ENCODE measurements around the gene FCRLB.
"Not testable (repeated sequence)": the region's sequence is repeated elsewhere in the genome, so short reads cannot be mapped to it uniquely, and the experiment has no call there.

FCRLB gene, protein sequence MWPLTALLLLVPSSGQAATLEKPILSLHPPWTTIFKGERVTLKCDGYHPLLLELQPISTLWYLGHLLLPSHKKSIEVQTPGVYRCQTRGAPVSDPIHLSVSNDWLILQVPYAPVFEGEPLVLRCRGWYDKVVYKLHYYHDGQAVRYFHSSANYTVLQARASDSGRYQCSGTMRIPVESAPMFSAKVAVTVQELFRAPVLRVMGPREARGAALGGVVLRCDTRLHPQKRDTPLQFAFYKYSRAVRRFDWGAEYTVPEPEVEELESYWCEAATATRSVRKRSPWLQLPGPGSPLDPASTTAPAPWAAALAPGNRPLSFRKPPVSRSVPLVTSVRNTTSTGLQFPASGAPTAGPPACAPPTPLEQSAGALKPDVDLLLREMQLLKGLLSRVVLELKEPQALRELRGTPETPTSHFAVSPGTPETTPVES

DNA sequence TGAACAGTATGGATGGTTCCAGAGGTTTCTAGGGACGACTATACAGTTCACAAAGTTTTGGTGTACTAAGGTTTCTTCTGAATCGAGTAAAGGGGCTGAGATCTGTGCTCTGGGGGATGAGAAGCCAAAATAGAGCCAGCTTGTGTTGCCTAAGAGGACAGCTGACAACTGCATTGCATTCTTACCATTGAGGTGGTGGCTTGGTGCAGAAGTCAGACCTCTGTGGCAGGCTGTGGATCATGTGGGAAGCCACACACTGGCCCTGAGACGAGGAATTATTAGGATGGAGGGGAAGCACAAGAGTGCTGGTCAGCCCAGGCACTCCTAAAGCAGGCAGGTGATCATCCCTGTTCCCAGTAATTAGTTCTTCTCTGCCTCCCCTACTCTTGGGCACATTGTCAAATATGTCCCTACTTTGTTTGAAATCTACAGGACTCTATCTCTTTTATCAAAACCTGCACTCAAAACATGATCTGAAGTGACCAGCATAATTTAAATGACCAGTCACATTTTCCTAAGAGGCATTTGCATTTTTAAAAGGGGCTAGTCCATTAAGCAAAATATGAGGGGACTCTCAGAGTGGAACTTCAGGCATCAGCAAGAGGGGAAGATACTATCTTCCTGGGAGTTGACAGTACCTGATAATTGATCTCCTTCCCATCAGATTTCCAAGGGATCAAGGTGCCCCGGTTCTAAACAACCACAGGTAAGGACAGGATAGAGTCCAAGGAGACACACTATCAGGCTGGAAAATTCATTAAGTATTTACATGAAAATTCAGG is at the start of gene FCRLB:
Gene FCRLB, plus strand, starts transcription at position 589 of the 782 bp plus-strand sequence. CDS start 1,129 bp downstream, outside the sequence.
- Histone ChIP-seq H3K27ac (ENCODE audit: low read depth in 2 of 2, low read length in 2 of 2) (no peak within 1 kb of the TSS), H3K9me3 (ENCODE audit: control insufficient read depth in 2 of 2, low read length in 2 of 2) (no peaks in the 10 kb centered on the region), H3K27me3 (ENCODE audit: control insufficient read depth in 2 of 2, insufficient read depth in 2 of 2, low read length in 2 of 2) (peaks cover 6 to 10% of the 10 kb centered on the region in 2 donors), H3K4me1 (ENCODE audit: control insufficient read depth in 2 of 2, insufficient read depth in 2 of 2, low read length in 2 of 2) (peaks cover 2 to 6% of the 10 kb centered on the region in 2 donors), H3K36me3 (ENCODE audit: control insufficient read depth in 2 of 2, insufficient read depth in 2 of 2, low read length in 2 of 2) (no peaks in the 10 kb centered on the region), H3K9ac (ENCODE audit: low read depth in 1 of 2, low read length in 2 of 2) (no peak within 1 kb of the TSS), H3K4me3 (ENCODE audit: low read length in 2 of 2) (no peak within 1 kb of the TSS)

DNA sequence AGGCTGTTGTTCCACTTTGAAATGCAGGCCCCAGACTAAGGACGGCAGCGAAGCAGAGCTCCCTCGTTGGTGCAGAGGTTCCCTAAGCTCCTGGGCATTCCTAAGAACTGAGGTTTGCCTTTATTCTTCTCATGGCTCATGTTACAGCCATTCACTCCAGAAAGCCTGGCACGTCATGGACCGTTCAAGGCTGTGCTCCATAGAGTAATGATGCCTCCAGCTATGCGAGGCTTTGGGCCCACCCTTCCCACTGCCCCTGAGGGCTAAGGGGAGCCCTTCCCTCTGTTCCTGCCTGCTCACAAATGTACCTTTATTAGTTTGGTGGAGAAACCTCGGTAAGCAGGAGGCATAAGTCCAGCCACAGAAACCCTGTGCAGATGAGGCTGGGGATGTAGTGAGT is 47.9 kb upstream of the FCRLB start:
- not testable (repeated sequence) for H3K27ac ChIP-seq (ENCODE audit: low read depth in 2 of 2, low read length in 2 of 2); H3K4me3 ChIP-seq (ENCODE audit: low read length in 2 of 2); H3K9ac ChIP-seq (ENCODE audit: low read depth in 1 of 2, low read length in 2 of 2); H3K27me3 ChIP-seq (ENCODE audit: control insufficient read depth in 2 of 2, insufficient read depth in 2 of 2, low read length in 2 of 2); H3K4me1 ChIP-seq (ENCODE audit: control insufficient read depth in 2 of 2, insufficient read depth in 2 of 2, low read length in 2 of 2); H3K36me3 ChIP-seq (ENCODE audit: control insufficient read depth in 2 of 2, insufficient read depth in 2 of 2, low read length in 2 of 2); H3K9me3 ChIP-seq (ENCODE audit: control insufficient read depth in 2 of 2, low read length in 2 of 2)

DNA sequence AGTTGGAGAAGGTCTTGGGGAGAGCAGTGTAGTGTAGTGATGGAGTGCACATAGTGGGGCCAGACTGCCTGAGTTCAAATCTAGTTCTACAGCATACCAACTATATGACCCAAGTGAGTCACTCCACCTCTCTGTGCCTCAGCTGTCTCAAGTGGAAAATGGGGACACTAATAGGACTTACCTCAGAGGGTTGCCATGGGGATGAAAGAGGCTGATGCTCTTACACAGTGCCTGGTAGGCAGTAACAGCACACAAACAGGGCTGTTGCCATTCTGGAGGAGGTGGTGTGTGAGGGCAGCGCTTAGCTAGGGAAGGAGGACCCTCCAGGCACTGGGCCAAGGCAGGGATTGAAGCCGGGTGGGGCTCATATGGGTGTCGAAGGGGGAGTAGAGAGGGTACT is 46.9 kb upstream of the FCRLB start:
- H3K9ac ChIP-seq (ENCODE audit: low read depth in 1 of 2, low read length in 2 of 2); H3K9me3 ChIP-seq (ENCODE audit: control insufficient read depth in 2 of 2, low read length in 2 of 2); H3K27ac ChIP-seq (ENCODE audit: low read depth in 2 of 2, low read length in 2 of 2); H3K4me3 ChIP-seq (ENCODE audit: low read length in 2 of 2); H3K36me3 ChIP-seq (ENCODE audit: control insufficient read depth in 2 of 2, insufficient read depth in 2 of 2, low read length in 2 of 2); H3K27me3 ChIP-seq (ENCODE audit: control insufficient read depth in 2 of 2, insufficient read depth in 2 of 2, low read length in 2 of 2); H3K4me1 ChIP-seq (ENCODE audit: control insufficient read depth in 2 of 2, insufficient read depth in 2 of 2, low read length in 2 of 2): not testable (repeated sequence)

DNA sequence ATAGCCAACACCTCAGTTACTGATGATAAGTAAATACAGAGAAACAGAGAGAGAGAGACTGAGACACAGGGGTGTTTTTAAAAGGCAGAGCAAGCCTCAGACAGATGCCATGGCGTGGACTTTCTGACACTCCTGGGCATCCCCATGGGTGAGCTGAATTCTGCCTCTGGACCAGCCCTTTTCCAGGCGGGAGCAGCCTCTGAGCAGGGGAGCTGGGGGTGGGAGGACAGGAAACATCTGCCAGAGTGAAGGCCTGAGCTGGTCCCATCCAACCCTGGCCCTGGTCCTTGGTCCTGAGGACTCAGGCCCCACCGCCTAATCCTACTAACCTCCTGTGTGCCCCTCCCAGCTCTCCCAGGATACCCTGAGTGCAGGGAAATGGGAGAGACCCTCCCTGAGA is 46.4 kb upstream of the FCRLB start:
- H3K36me3 ChIP-seq (ENCODE audit: control insufficient read depth in 2 of 2, insufficient read depth in 2 of 2, low read length in 2 of 2); H3K4me3 ChIP-seq (ENCODE audit: low read length in 2 of 2); H3K27ac ChIP-seq (ENCODE audit: low read depth in 2 of 2, low read length in 2 of 2); H3K27me3 ChIP-seq (ENCODE audit: control insufficient read depth in 2 of 2, insufficient read depth in 2 of 2, low read length in 2 of 2); H3K9ac ChIP-seq (ENCODE audit: low read depth in 1 of 2, low read length in 2 of 2); H3K4me1 ChIP-seq (ENCODE audit: control insufficient read depth in 2 of 2, insufficient read depth in 2 of 2, low read length in 2 of 2); H3K9me3 ChIP-seq (ENCODE audit: control insufficient read depth in 2 of 2, low read length in 2 of 2): not testable (repeated sequence)

DNA sequence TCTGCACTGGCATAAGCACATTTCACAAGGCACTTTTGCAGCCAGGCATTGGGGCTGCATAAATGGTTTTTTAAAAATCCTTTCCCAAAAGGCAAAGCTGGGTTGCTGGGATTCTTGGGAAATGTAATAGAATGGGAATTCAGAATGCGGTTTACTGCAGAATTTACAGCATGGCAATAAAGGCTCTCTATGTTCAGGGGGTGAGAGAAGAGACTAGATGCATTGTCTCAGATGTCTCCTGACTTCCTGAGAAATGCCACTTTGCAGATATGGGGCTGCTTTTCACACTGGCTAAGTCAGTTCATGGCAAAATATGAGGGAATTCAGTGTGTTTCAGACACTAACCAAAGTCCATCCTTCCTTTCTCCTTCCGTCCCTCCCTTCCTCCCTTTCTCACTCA is 44.9 kb upstream of the FCRLB start:
- Histone ChIP-seq H3K27ac (ENCODE audit: low read depth in 2 of 2, low read length in 2 of 2) (no peak overlapping the region), H3K27me3 (ENCODE audit: control insufficient read depth in 2 of 2, insufficient read depth in 2 of 2, low read length in 2 of 2) (no peaks in the 10 kb centered on the region), H3K9ac (ENCODE audit: low read depth in 1 of 2, low read length in 2 of 2) (no peak overlapping the region)

DNA sequence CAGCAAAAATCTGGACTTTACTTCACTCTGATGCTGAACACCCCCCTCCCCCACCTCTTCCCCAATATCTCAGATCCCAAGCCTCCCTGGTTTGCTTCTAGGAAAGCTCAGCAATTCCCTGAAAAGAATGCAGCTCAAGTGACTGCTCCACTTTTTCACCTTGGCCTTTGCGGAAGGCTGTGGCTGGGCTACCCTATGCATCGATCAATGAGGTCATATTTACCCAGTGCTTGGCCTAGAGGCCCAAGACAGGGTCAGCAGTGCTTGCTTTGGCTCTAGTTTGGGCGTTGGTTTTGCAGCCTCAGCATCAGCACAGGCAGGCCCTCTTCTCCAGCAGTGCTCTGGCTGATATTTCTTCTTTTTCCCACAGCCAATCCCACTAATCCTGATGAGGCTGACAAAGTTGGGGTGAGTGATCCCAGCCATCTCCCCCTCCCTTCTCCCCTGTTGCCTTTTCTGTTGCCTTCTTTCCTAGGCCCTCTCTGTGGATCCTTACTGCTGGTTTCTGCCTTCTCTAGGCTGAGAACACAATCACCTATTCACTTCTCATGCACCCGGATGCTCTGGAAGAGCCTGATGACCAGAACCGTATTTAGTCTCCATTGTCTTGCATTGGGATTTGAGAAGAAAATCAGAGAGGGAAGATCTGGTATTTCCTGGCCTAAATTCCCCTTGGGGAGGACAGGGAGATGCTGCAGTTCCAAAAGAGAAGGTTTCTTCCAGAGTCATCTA is 44.2 kb upstream of the FCRLB start:
- H3K9ac ChIP-seq (ENCODE audit: low read depth in 1 of 2, low read length in 2 of 2), result no peak overlapping the region
- no peak overlapping the region for H3K4me3 ChIP-seq (ENCODE audit: low read length in 2 of 2)
- no peaks in the 10 kb centered on the region for H3K36me3 ChIP-seq (ENCODE audit: control insufficient read depth in 2 of 2, insufficient read depth in 2 of 2, low read length in 2 of 2)
- H3K27me3 ChIP-seq (ENCODE audit: control insufficient read depth in 2 of 2, insufficient read depth in 2 of 2, low read length in 2 of 2), result no peaks in the 10 kb centered on the region
- no peak overlapping the region for H3K27ac ChIP-seq (ENCODE audit: low read depth in 2 of 2, low read length in 2 of 2)
- H3K9me3 ChIP-seq (ENCODE audit: control insufficient read depth in 2 of 2, low read length in 2 of 2), result no peaks in the 10 kb centered on the region
- no peaks in the 10 kb centered on the region for H3K4me1 ChIP-seq (ENCODE audit: control insufficient read depth in 2 of 2, insufficient read depth in 2 of 2, low read length in 2 of 2)

More for the DNA sequence above, 44.9 kb upstream of the FCRLB start:
- Histone ChIP-seq H3K36me3 (ENCODE audit: control insufficient read depth in 2 of 2, insufficient read depth in 2 of 2, low read length in 2 of 2) (no peaks in the 10 kb centered on the region), H3K9me3 (ENCODE audit: control insufficient read depth in 2 of 2, low read length in 2 of 2) (no peaks in the 10 kb centered on the region), H3K4me1 (ENCODE audit: control insufficient read depth in 2 of 2, insufficient read depth in 2 of 2, low read length in 2 of 2) (no peaks in the 10 kb centered on the region), H3K4me3 (ENCODE audit: low read length in 2 of 2) (no peak overlapping the region)

DNA sequence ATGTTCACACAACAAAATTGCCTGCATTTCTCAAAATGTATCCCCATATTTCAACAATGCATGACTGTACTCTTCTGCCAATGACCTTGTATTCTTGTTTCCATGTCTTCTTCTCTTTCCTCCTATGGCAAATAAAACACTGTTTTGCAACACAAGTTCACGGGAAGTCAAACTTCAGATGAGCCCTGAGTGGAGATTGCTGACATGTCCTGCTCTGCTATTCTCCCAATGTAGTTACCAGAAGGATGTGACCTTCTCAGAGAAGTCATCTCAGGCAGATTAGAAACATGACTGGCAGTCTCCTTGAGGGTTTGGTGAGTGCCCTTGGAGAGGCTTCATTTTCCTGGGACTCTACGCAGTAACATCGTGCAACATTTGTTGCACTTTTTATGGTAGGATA is 42.8 kb upstream of the FCRLB start:
- Histone ChIP-seq H3K36me3 (ENCODE audit: control insufficient read depth in 2 of 2, insufficient read depth in 2 of 2, low read length in 2 of 2) (no peaks in the 10 kb centered on the region), H3K27ac (ENCODE audit: low read depth in 2 of 2, low read length in 2 of 2) (no peak overlapping the region), H3K4me1 (ENCODE audit: control insufficient read depth in 2 of 2, insufficient read depth in 2 of 2, low read length in 2 of 2) (no peaks in the 10 kb centered on the region), H3K27me3 (ENCODE audit: control insufficient read depth in 2 of 2, insufficient read depth in 2 of 2, low read length in 2 of 2) (no peaks in the 10 kb centered on the region), H3K9ac (ENCODE audit: low read depth in 1 of 2, low read length in 2 of 2) (no peak overlapping the region), H3K4me3 (ENCODE audit: low read length in 2 of 2) (no peak overlapping the region), H3K9me3 (ENCODE audit: control insufficient read depth in 2 of 2, low read length in 2 of 2) (no peaks in the 10 kb centered on the region)

DNA sequence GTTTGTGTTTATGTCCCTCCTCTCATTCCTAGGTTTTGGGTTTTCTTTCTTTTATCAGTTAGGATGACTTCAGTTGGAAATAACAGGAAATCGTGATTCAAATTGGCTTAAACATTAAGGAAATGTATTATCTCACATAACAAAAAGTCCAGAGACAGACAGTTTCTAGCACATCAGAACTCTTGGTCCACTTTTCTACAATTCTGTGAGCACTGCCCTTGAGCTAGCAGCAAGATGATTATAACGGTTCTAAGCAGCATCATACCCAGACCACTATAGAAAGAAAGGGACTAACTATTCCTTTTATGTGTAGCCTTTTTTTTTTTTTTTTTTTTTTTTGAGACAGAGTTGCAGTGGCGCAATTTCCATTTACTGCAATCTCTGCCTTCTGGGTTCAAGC is 39.5 kb upstream of the FCRLB start:
- no peak overlapping the region for H3K9ac ChIP-seq (ENCODE audit: low read depth in 1 of 2, low read length in 2 of 2)
- no peaks in the 10 kb centered on the region for H3K36me3 ChIP-seq (ENCODE audit: control insufficient read depth in 2 of 2, insufficient read depth in 2 of 2, low read length in 2 of 2)
- H3K27ac ChIP-seq (ENCODE audit: low read depth in 2 of 2, low read length in 2 of 2), result no peak overlapping the region
- no peaks in the 10 kb centered on the region for H3K27me3 ChIP-seq (ENCODE audit: control insufficient read depth in 2 of 2, insufficient read depth in 2 of 2, low read length in 2 of 2)
- no peaks in the 10 kb centered on the region for H3K9me3 ChIP-seq (ENCODE audit: control insufficient read depth in 2 of 2, low read length in 2 of 2)
- no peak overlapping the region for H3K4me3 ChIP-seq (ENCODE audit: low read length in 2 of 2)
- no peaks in the 10 kb centered on the region for H3K4me1 ChIP-seq (ENCODE audit: control insufficient read depth in 2 of 2, insufficient read depth in 2 of 2, low read length in 2 of 2)

DNA sequence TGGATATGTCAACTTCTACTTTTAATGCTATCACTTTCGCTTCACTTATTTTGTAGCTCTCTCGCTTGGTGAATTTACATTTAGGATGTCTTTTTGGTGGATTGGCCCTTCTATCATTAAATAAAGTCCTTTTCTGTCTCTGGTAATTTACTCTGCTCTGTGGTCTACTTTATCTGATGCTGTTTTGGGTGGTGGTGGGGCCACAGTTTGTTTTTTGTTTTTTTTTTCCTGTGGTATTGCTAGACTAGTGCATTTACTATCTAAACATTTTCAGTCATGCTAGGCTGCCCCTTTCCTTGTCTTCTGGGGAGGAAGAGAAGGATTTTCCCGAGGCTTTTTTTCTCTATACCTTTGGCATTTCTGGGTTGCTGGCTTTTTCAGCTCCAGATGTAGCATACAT is 32.4 kb upstream of the FCRLB start:
- H3K4me1 ChIP-seq (ENCODE audit: control insufficient read depth in 2 of 2, insufficient read depth in 2 of 2, low read length in 2 of 2), result no peaks in the 10 kb centered on the region
- no peak overlapping the region for H3K4me3 ChIP-seq (ENCODE audit: low read length in 2 of 2)
- H3K9me3 ChIP-seq (ENCODE audit: control insufficient read depth in 2 of 2, low read length in 2 of 2), result no peaks in the 10 kb centered on the region
- no peak overlapping the region for H3K27ac ChIP-seq (ENCODE audit: low read depth in 2 of 2, low read length in 2 of 2)
- H3K36me3 ChIP-seq (ENCODE audit: control insufficient read depth in 2 of 2, insufficient read depth in 2 of 2, low read length in 2 of 2), result no peaks in the 10 kb centered on the region
- no peak overlapping the region for H3K9ac ChIP-seq (ENCODE audit: low read depth in 1 of 2, low read length in 2 of 2)
- no peaks in the 10 kb centered on the region for H3K27me3 ChIP-seq (ENCODE audit: control insufficient read depth in 2 of 2, insufficient read depth in 2 of 2, low read length in 2 of 2)

DNA sequence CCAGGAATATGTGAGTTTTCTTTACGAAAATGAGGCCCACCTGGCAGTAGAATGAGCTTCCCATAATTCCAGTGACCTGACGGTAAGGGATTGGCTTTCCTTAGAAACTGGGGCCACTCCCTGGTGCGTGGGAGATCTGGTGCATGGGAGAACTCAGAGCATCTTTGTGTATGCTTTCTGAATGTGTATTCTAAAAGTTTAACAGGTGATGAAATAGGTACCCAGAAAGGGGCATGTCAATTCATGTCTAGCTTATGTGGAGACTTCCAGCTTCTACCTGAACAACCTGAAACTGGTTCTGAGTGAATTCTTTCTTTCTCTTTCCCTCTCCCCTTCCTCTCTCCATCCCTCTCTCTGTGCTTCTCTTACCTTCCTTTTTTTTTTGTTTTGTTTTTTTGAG is 29.5 kb upstream of the FCRLB start:
- no peaks in the 10 kb centered on the region for H3K9me3 ChIP-seq (ENCODE audit: control insufficient read depth in 2 of 2, low read length in 2 of 2)
- H3K4me3 ChIP-seq (ENCODE audit: low read length in 2 of 2), result no peak overlapping the region
- H3K27ac ChIP-seq (ENCODE audit: low read depth in 2 of 2, low read length in 2 of 2), result no peak overlapping the region
- H3K27me3 ChIP-seq (ENCODE audit: control insufficient read depth in 2 of 2, insufficient read depth in 2 of 2, low read length in 2 of 2), result no peaks in the 10 kb centered on the region
- no peaks in the 10 kb centered on the region for H3K36me3 ChIP-seq (ENCODE audit: control insufficient read depth in 2 of 2, insufficient read depth in 2 of 2, low read length in 2 of 2)
- no peaks in the 10 kb centered on the region for H3K4me1 ChIP-seq (ENCODE audit: control insufficient read depth in 2 of 2, insufficient read depth in 2 of 2, low read length in 2 of 2)
- no peak overlapping the region for H3K9ac ChIP-seq (ENCODE audit: low read depth in 1 of 2, low read length in 2 of 2)

Measured in mucosa of rectum (tissue), 2 donors.